HG02610 (cell line): ENCODE data around the gene AATK.
"Not testable (repeated sequence)": the region's sequence is repeated elsewhere in the genome, so short reads cannot be mapped to it uniquely, and the experiment has no call there.

Experiments
- ATAC-seq: cut with Tn5 transposase; IDR thresholded peaks from one replicate; pipeline ENCODE4 v1.9.1; 2021; ENCODE audit warnings: mild to moderate bottlenecking, moderate library complexity; ENCODE audit not compliant: unreplicated experiment

Gene AATK

DNA sequence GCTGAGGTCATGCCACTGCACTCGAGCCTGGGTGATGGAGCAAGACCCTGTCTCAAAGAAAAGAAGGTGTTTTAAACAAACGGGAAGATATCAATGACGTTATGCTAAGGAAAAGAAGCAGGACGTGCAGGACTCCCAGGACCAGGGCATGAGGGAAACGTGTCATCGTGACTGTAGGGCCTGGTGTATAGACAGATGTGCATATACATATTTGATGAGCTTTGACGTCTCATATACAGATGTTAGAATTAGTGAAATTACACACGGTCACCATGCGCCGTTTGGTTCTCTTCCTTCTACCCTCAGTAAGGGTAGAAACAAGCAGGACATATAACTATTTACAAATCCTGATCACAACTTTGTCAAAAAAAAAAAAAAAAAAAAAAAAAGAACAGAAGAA, 18.3 kb downstream of the AATK start:
- no peak for ATAC-seq

DNA sequence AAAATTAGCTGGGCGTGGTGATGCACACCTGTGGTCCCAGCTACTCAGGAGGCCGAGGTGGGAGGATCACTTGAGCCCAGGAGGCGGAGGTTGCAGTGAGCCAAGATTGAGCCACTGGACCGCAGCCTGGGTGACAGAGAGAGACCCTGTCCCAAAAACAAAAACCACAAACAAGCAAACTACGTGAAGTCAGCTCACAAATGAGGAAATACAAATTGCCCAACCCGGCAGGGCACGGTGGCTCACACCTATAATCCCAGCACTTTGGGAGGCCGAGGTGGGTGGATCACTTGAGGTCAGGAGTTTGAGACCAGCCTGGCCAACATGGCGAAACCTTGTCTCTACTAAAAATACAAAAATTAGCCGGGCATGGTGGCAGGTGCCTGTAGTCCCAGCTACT, 19.8 kb downstream of the AATK start:
- not testable (repeated sequence) for ATAC-seq

DNA sequence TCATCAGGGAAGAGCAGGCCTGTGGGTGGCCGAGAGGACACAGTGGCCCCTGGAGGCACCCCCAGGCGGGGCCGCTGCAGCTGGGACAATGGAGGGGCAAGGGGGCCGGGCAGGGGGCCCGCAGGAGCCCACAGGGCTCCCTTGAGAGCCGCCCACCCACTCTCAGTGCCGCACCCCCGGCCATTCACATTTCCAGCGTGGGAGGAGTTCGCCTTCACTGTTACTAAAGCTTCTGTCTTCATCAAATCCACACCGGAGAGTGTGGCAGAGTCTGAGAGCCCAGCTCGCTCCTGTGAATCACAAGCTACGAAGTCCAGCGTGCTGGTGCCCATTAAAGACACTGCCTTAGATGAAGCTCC, 21.6 kb downstream of the AATK start:
- ATAC-seq: no peak

DNA sequence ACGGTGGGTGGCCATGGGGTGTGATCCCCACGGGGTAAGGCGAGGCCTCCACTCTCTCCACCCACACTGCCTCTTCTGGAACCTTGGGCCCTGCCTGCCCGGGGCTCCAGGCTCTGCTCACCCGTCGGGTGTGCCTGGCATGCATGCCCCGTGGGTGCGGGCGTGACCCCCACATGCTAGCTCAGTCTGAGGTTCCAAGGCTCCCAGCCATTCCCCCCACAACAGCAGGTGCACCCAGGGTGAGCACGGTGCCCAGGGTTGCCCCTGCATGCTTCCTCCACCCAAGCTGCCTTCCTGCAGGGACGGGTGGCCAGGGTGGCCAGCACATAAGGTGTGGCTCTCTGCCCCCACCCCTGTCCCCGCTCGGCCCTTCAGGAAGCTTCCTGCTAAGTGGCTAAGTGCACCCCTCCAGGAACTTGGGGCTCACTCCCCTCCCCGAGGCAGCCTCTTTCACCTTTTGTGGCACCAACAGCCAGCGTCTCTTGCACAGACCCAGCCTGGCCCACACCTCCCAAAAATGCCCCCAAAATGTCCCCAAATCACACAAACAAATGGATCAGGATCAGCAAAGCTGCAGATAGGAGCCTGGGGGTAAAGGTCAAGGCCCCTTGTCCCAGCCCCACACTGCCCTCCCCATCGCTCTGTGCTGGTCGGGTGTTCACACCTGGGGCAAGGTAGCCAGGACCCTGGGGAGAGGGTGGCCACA, 22.2 kb downstream of the AATK start:
- no peak for ATAC-seq

DNA sequence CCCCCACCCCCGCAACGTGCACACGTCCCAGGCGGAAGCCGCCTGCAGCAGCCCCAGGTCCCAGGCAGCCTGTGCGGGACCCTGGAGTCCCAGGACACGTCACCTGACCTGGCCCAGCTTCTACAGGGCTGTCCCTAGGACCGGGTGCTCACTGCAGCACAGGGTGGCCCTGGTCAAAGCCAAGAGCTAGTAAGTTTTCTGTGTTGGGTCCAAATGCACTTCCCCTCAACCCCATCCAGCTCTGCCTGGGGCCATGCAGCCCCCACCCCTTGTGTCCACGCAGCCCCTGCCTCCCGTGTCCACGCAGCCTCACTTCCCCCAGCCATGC, 22.9 kb downstream of the AATK start:
- ATAC-seq: no peak

DNA sequence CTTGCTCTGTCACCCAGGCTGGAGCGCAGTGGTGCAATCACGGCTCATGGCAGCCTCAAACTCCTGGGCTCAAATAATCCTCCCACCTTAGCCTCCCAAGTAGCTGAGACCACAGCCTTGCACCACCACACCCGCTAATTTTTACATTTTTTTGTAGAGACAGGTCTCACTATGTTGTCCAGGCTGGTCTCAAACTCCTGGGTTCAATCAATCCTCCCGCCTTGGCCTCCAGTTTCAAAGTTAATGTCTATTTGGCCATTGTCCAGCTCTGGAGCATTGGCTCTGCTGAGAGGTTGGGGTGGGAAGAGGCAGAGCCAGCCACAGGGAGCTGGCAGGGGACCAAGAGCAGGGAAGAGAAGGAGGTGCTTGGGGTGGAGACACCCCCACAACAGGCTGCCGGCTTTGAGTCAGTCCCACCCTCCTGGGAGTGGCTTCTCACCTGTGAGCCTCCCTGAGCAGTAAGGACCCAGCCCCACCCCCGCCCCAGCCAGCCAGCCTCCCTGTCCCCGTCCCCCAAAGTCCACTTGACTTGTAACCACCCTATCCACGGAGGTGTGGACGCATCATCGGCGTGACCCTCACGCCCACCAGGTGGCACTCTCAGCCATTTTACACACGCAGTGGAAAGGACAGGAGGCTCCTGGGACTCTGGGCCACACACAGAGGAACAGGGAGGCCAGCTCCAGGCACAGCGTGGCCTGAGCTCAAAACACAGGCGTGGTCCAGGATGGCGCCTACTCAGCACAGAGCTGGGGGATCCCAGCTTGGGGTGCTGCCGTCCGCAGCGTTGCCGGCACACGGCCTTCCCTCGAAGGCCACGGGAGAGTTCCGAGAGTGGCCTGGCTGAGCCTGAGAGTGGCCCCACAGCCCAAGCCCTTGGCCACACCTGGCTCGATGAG, 23.5 kb downstream of the AATK start:
- no peak for ATAC-seq

DNA sequence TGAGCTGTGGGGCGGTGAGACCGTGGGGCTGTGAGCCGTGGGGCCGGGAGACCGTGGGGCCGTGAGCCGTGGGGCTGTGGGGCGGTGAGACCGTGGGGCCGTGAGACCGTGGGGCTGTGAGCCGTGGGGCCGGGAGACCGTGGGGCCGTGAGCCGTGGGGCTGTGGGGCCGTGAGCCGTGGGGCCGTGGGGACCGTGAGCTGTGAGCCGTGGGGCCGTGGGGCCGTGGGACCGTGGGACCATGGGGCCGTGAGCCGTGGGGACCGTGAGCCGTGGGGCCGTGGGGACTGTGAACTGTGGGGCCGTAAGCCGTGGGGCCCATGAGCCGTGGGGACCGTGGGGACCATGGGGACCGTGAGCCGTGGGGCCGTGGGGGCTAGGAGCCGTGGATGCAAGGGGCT, 25.3 kb downstream of the AATK start:
- ATAC-seq: no peak

DNA sequence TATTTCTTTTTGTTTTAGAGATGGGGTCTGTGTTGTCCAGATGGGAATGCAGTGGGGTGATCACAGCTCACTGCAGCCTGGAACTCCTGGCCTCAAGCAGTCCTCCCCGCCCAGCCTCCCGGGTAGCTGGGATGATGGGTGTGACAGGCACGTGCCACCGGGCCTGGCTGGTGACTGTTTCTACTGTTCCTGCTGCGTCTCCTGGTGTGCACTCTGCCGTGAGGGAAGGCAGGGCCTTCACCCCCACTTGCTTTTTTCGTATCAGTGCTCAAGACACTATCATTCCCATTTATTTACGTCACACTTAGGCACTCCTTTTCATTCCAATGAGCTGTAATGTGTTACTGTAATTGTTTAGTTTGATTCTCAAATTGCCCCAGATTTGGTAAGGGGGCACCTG, 26.0 kb downstream of the AATK start:
- no peak for ATAC-seq

DNA sequence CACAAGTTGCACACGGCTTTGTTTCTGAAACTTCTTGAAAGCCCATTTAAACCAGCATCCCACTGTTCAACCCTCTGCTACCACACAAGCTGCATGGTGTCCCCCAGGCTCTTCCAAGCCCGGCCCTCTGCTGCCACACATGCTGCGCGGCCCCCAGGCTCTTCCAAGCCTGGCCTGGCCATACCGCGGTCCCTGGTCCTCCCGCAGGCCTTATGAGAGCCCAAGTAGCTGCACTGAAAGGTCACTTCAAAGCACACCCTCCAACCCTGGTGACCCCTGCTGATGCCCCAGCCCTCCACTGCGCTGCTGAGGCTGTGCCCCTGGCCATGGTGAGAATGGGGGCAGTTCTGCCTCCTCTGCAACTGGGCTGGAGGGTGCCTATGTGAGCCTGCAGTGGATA, 26.6 kb downstream of the AATK start:
- no peak for ATAC-seq

DNA sequence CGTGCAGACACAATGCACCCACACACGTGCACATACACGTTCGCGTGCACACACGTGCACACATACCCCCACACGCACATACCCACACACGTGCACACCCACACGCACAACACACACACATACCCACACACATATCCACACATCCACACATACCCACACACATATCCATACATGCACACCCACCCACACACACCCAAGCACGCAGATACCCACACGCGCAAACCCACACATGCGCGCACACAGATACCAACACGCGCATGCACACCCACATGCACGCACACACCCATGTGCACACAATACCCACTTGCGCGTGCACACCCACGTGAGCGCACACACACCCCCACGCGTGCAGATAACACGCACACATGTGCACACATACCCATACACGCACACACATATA, 27.5 kb downstream of the AATK start:
- ATAC-seq: no peak

DNA sequence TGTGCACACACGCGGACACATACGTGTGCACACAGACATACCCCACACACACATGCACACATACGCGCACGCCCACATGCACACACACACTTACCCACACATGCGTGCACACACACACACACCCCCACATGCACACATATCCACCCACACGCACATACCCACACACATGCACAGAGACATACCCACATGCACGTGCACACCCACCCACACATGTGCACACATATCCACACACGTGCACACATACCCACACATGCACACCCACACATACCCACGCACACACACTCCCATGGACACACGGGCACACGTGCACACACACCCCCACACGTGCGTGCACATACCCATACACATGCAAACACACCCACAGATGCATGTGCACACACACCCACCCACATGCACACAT, 27.9 kb downstream of the AATK start:
- ATAC-seq: no peak

DNA sequence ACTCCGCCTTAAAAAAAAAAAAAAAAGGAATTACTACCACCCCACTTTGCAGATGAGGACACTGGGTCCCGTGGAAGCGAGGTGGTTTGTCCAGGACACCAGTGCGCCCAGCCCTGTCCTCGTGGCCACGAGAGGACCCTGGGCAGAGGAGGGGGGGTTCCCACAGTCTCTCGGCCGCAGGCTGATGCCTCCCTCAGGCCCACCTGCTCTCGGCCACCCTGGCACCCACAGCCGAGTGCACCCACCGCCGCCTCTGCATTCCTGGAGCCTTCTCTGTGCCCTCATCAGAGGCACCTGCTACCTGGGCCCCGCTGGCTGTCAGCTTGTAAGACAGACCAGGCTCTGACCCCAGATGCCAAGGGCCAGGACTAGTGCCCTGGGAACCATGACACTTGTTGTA, 28.8 kb downstream of the AATK start:
- no peak for ATAC-seq

DNA sequence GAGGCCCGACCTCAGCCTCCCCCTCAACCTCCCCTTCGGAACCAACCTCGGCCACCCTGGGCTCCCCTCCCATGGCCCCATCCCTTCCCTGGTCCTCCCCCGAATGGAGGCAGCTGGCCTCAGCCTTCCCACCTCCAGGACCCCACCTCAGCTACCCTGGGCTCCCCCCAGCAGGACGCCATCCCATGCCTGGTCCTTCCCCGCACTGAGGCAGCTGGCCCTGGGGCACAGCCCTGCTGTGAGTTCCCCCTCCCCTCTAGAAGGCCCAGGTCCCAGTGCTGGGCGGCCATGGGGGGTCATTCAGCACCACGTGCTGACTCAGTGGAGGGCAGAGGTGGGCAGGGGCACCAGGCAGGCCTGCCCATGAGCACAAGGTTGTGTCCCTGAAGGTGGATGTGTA, 29.7 kb downstream of the AATK start:
- ATAC-seq: no peak

DNA sequence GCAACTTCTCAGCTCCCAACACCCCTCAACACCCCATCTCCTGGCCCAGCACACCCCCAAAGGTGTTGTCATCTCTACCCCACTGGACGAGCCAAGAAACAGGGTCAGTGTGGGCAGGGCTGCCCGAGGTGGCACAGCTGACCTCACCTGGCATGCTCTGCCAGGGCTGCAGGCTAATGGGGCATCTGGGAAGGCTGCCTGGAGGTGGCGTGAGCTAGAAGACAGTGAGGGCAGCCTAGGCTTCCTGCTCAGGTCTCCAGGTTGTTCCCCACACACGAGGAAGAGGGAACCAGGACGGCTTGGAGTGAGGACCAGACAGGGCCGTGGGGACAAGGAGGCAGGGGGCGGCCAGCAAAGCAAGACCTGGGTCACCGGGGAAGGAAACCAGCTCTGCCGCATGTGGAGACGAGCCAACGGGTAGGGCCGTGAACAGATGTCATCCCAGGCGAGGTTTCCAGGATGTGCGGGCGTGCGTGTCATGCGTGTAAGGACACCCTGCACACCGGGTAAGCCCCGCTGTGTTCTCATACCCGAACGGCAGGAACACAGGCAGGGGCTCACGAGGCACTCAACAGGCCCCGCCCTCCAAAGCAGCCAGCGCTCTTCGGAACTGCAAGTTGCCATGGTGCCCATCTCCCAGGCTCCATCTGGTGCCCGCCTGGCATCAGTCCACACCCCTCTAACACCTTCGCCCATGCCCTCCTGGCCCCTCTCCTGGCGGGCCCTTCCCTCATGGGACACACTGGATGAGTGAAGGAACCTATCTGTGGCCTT, 30.3 kb downstream of the AATK start:
- no peak for ATAC-seq

DNA sequence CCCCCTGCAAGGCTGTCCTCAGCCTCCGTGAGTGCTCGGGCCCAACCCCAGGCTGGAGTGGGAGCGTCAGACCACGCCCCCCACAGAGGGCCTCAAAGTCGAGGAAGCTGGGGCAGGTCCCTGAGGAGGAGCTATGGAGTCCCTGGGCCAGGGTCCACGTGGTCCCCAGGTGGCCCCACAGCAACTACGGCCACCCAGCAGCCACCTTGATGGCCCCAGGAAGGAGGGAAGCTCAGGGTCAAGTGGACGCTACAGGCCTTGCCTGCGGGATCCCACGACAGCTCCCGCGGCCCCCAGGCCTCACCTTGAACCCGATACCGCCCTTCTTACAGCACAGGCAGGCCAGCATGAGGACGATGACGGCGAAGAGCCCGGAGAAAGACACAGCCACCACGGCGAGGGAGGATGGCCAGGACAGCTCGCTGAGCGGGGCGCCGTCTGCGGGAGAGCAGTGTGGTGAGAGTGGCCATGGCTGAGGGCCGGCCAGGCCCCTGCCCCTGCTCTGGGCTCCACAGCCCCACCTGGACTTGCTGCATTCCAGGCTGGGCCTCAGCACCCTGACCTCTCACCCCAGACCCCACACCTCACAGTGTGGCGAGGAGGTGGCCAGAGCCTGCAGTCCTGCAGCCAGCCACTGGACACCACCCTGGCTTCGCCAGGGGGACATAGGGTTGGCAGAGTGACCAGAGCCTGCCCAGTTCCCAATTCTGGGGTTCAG, 31.8 kb downstream of the AATK start:
- no peak for ATAC-seq

DNA sequence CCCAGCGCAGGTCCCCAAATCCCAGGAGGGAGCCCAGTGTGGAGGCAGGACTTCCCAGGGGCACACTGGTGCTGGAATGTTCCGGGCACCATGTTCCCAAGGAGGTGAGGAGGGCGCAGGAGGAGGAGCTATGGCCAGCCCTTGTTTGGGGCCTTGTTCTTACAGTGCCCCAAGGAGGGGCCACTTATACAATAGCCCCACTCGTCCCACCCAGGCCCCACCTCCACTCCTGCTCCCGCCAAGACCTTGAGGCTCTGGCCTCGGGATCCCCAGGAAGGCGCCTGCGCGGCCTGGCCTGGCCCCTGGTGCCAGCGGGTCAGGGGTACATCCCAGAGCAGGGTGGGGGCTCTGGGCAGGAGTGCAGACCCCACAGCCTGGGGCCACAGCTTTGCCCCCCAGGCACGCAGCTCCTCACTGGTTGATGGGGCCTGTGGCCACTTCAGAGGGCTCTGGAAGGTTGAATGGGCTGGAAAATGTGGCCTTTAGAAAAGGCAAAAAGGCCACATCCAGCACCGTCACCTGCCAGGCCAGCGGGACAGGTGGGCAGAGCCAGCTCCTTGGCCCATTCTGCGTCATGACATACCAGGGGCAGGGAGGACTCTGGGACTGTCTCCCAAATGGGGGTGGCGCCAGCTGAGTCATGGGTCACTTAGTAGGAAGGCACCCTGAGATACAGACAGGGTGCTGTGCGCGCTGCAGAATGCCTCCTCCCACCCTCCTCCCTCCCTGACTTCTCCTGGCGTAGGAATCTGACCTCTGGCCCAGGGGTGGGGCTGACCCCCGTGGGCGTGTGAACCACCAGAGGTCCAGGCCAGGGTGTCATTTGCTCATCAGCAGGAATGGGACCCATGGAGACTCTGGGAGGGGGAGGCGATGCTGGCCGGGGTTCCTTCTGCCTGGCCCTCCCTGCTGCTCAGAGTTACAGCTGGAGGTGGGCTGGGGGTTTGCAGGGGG, 33.0 kb downstream of the AATK start:
- ATAC-seq: no peak

DNA sequence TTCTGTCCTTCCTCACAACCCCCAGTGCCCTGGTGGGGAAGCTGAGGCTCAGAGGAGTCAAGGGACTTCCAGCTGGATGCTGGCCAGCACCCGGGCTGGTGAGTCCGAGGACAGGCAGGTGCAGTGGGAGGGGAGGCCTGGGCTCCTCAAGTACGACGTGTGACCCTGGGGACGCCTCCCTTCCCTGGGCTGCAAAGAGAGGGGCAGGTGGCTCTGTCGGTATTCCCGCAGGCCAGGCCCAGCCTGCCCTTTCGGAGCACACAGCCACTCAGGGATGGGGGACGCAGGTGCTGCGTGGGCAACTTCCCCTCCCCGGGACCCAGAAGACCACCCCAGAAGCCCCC, 33.9 kb downstream of the AATK start:
- no peak for ATAC-seq

DNA sequence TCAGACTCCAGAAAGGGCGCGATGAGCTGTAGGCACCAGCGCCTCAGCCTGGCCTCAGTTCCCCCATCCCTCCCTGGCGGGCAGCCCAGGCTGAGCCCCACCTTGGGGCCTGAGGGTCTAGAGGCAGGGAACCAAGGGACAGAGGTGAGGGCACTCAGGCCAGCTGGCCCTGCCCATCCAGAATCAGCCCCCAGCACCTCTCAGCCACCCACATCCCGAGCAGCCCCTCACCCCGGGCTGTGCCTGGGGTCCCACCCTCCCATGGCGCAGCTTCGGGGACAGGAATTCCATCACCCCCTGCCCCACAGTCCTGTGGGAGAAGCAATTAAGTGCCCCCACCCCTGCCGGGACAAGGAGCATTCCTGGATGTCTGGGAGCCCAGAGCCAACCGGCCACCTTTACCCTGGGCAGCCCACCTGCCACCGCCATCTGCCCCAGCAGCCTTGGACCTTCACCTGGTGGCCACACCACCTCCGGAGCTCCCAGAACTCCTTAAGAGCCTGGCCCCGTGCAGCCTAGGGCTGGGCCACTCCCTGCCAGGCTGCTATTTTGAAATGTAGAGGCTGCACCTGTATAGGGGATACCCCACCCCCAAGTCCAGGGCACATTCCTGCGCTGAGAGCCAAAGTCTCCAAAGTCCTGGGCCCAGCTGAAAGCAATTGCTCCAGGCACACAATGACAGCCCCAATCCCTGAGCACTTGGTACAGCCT, 34.4 kb downstream of the AATK start:
- no peak for ATAC-seq
